WTC11 (cell line): ENCODE measurements around the gene PPARA. TPM values are rescaled to one million over a fixed set of nuclear protein-coding genes. Genes with fewer than 3 reads are reported as not detected.

ENCODE experiments used
- ATAC-seq: fragments of 200-7000 bp; cut with Tn5 transposase; 2 replicates; pipeline ENCODE4 v1.10.0; 2021; ENCODE audit warnings: mild to moderate bottlenecking, moderate library complexity
- CTCF ChIA-PET: fragments of 300-600 bp; sonication (Branson Sonifier 250); formaldehyde crosslinking; loops from one replicate; lab custom pipeline; 2021; ENCODE audit warnings: antibody characterized with exemption; lab: Charles Lee
- POLR2A ChIA-PET: fragments of 350-600 bp; sonication (Branson Sonifier 250); formaldehyde crosslinking; loops from one replicate; lab custom pipeline; 2021; ENCODE audit warnings: antibody characterized with exemption; lab: Charles Lee
- DNase-seq: peaks from one replicate; pipeline ENCODE4 v3.0.0; 2021; ENCODE audit warnings: low spot score
- H3K27ac Mint-ChIP-seq: 2 replicates; pipeline ENCODE4 v1.8.0; 2021; ENCODE audit warnings: mixed read lengths
- H3K27me3 Mint-ChIP-seq: 2 replicates; pipeline ENCODE4 v1.8.0; 2021; ENCODE audit warnings: low read depth, mild to moderate bottlenecking, moderate library complexity, mixed read lengths
- H3K36me3 Mint-ChIP-seq: 2 replicates; pipeline ENCODE4 v1.8.0; 2021; ENCODE audit warnings: mixed read lengths
- H3K4me1 Mint-ChIP-seq: 2 replicates; pipeline ENCODE4 v1.8.0; 2022; ENCODE audit warnings: mixed read lengths
- H3K4me3 Mint-ChIP-seq: 2 replicates; pipeline ENCODE4 v1.8.0; 2021; ENCODE audit warnings: mild to moderate bottlenecking, moderate library complexity, mixed read lengths
- H3K9me3 Mint-ChIP-seq: 2 replicates; pipeline ENCODE4 v1.8.0; 2021; ENCODE audit warnings: mixed read lengths
- AR ChIP-seq: fragments of 250-450 bp; sonication (Bioruptor Pico); IDR thresholded peaks from 2 replicates; pipeline ENCODE4 v1.9.0; 2021; ENCODE audit warnings: mild to moderate bottlenecking
- E2F5 ChIP-seq: sonication (generic); formaldehyde crosslinking; IDR thresholded peaks from 2 replicates; pipeline ENCODE4 v1.8.1; 2022; ENCODE audit warnings: mild to moderate bottlenecking, moderate library complexity, missing genetic modification reagents
- GTF2I ChIP-seq: fragments of 250-450 bp; sonication (Bioruptor Pico); conservative IDR thresholded peaks from 2 replicates; pipeline ENCODE4 v1.4.0; 2021; ENCODE audit warnings: mild to moderate bottlenecking
- KAT7 ChIP-seq: sonication (generic); formaldehyde crosslinking; IDR thresholded peaks from 2 replicates; pipeline ENCODE4 v1.8.1; 2023; ENCODE audit warnings: missing genetic modification reagents, mild to moderate bottlenecking, borderline replicate concordance
- MAX ChIP-seq: sonication (generic); formaldehyde crosslinking; IDR thresholded peaks from 2 replicates; pipeline ENCODE4 v1.8.0; 2022; ENCODE audit warnings: mild to moderate bottlenecking, missing genetic modification reagents
- MLX ChIP-seq: sonication (generic); formaldehyde crosslinking; IDR thresholded peaks from 2 replicates; pipeline ENCODE4 v1.8.1; 2023; ENCODE audit warnings: mild to moderate bottlenecking, missing genetic modification reagents, moderate library complexity
- MXD4 ChIP-seq: fragments of 250-450 bp; sonication (Bioruptor Pico); IDR thresholded peaks from 2 replicates; pipeline ENCODE4 v1.8.0; 2021; ENCODE audit warnings: mild to moderate bottlenecking, moderate library complexity, borderline replicate concordance
- PRRX2 ChIP-seq: fragments of 250-450 bp; sonication (Bioruptor Pico); IDR thresholded peaks from 2 replicates; pipeline ENCODE4 v1.8.0; 2021; ENCODE audit warnings: mild to moderate bottlenecking
- SMAD3 ChIP-seq: sonication (generic); formaldehyde crosslinking; IDR thresholded peaks from 2 replicates; pipeline ENCODE4 v1.8.0; 2022; ENCODE audit warnings: missing genetic modification reagents, mild to moderate bottlenecking, borderline replicate concordance
- TCF7 ChIP-seq: sonication (generic); formaldehyde crosslinking; IDR thresholded peaks from 2 replicates; pipeline ENCODE4 v1.8.0; 2022; ENCODE audit warnings: mild to moderate bottlenecking, low read depth, missing genetic modification reagents, moderate library complexity
- USF2 ChIP-seq: sonication (generic); formaldehyde crosslinking; IDR thresholded peaks from 2 replicates; pipeline ENCODE4 v1.8.1; 2023; ENCODE audit warnings: mild to moderate bottlenecking, missing genetic modification reagents, moderate library complexity
- ZMAT4 ChIP-seq: fragments of 250-450 bp; sonication (Bioruptor Pico); IDR thresholded peaks from 2 replicates; pipeline ENCODE4 v1.9.0; 2021; ENCODE audit warnings: mild to moderate bottlenecking
- ZNF121 ChIP-seq: sonication (generic); formaldehyde crosslinking; IDR thresholded peaks from 2 replicates; pipeline ENCODE4 v1.8.0; 2023; ENCODE audit warnings: missing genetic modification reagents
- ZNF232 ChIP-seq: sonication (generic); formaldehyde crosslinking; IDR thresholded peaks from 2 replicates; pipeline ENCODE4 v1.8.0; 2022; ENCODE audit warnings: mild to moderate bottlenecking, missing genetic modification reagents
- ZNF263 ChIP-seq: sonication (generic); formaldehyde crosslinking; IDR thresholded peaks from 2 replicates; pipeline ENCODE4 v1.8.1; 2022; ENCODE audit warnings: low read depth, mild to moderate bottlenecking, moderate library complexity, missing genetic modification reagents
- total RNA-seq: library from RNA; stranded (reverse); gene quantifications from 3 replicates; pipeline ENCODE4 v1.2.3, GENCODE V29; 2021

The PPARA gene
- total RNA-seq, 1 experiment from 2014 or later, result 9.3 TPM

GRCh38 chr22:46179748-46180147, 29.4 kb downstream of the PPARA start (continued):
- no peak for TF ChIP-seq PRRX2 (CRISPR knock-in tag)

GRCh38 chr22:46180370-46181137, 30.2 kb downstream of the PPARA start:
- DNase-seq (no peak), ATAC-seq (no peak)
- H3K36me3 Mint-ChIP-seq, result peaks cover 59% of the 10 kb centered on the region
- H3K27me3 Mint-ChIP-seq, result peaks cover 4% of the 10 kb centered on the region
- ChIA-PET CTCF (no interaction called here), POLR2A (no interaction called here)
- H3K27ac Mint-ChIP-seq, result no peak overlapping the region
- H3K4me3 Mint-ChIP-seq, result no peak overlapping the region
- H3K4me1 Mint-ChIP-seq, result no peaks in the 10 kb centered on the region
- no peak for TF ChIP-seq MLX
- no peak for TF ChIP-seq E2F5
- no peak for TF ChIP-seq ZNF232 (CRISPR knock-in tag)
- no peak for TF ChIP-seq SMAD3
- TF ChIP-seq MXD4 (CRISPR knock-in tag), result no peak
- TF ChIP-seq AR, result no peak
- no peak for TF ChIP-seq GTF2I (CRISPR knock-in tag)
- no peak for TF ChIP-seq ZNF121
- no peak for TF ChIP-seq ZNF263 (CRISPR knock-in tag)
- TF ChIP-seq KAT7, result no peak
- TF ChIP-seq TCF7 (CRISPR knock-in tag), result no peak
- no peak for TF ChIP-seq ZMAT4 (CRISPR knock-in tag)
- peaks cover 81% of the 10 kb centered on the region for H3K9me3 Mint-ChIP-seq

GRCh38 chr22:46183733-46184132, 33.4 kb downstream of the PPARA start:
- no peak overlapping the region for H3K4me3 Mint-ChIP-seq
- H3K9me3 Mint-ChIP-seq, result peaks cover 60% of the 10 kb centered on the region
- H3K36me3 Mint-ChIP-seq, result peaks cover 46% of the 10 kb centered on the region
- H3K27ac Mint-ChIP-seq, result no peak overlapping the region
- DNase-seq (no peak), ATAC-seq (no peak)
- H3K4me1 Mint-ChIP-seq, result no peaks in the 10 kb centered on the region
- H3K27me3 Mint-ChIP-seq, result peaks cover 9% of the 10 kb centered on the region
- ChIA-PET CTCF (no interaction called here), POLR2A (no interaction called here)
- TF ChIP-seq MAX, result no peak

- DNase-seq, result no peak
- no peaks in the 10 kb centered on the region for H3K4me1 Mint-ChIP-seq
- H3K27ac Mint-ChIP-seq, result no peak overlapping the region
- no peak for TF ChIP-seq ZNF263 (CRISPR knock-in tag)
- no peak for TF ChIP-seq USF2
- H3K27me3 Mint-ChIP-seq, result peaks cover 4% of the 10 kb centered on the region; the same call in 1 of the 2 replicates
- CTCF ChIA-PET, result interaction anchor here (0.6 kb wide), 1 partner anchor 537 kb away, joined by 3 read pairs; no protein-coding TSS in a partner anchor
- no peak for ATAC-seq
- peaks cover 45% of the 10 kb centered on the region for H3K9me3 Mint-ChIP-seq
- POLR2A ChIA-PET, result no interaction called here
- peaks cover 34% of the 10 kb centered on the region for H3K36me3 Mint-ChIP-seq
- H3K4me3 Mint-ChIP-seq, result no peak overlapping the region
Observed at GRCh38 chr22:46185283-46185682, 35.0 kb downstream of the PPARA start.
